HPDE6-E6E7 (cell line): ENCODE data around the gene ZNF780B.
A peak's percentile ranks its signal among the peaks of the same experiment; 100 is the strongest.
"Not testable (repeated sequence)": the region's sequence is repeated elsewhere in the genome, so short reads cannot be mapped to it uniquely, and the experiment has no call there.

Experiments used
- DNase-seq: peaks from one replicate; pipeline ENCODE4 v3.0.0; 2011; ENCODE audit warnings: missing footprints; ENCODE audit errors: extremely low spot score

Gene ZNF780B

GRCh38 chr19:40038047-40038446 is 18.0 kb downstream of the ZNF780B start:
- not testable (repeated sequence) for DNase-seq

DNA sequence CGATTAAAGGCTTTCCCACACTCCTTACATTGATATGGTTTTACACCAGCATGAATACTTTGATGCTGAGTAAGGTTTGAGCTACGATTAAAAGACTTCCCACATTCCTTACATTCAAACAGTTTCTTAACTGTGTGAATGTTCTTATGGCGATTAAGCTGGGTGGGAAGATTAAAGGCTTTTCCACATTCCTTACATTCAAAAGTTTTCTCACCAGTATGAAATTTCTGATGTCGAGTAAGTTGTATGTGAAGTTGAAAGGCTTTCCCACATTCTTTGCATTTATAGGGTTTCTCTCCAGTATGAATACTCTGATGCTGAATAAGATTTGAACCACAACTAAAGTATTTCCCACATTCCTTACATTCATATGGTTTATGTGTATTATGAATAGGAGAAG is 20.0 kb downstream of the ZNF780B start:
- no peak for DNase-seq

GRCh38 chr19:40033989-40034560 is 22.0 kb downstream of the ZNF780B start:
- DNase-seq: no peak

DNA sequence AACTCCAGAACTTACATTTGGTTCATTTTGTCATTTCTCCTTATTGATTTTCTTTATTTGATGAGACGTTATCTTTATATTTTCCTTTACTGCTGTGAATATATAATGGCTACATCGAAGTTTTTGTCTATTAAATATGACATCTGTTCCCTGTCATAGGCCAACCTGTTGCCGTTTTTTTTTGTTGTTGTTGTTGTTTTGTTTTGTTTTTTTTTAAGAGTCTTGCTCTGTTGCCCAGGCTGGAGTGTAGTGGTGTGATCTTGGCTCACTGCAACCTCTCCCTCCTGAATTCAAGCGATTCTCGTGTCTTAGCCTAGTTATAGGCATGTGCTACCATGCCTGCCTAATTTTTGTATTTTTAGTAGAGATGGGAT is 29.4 kb downstream of the ZNF780B start:
- DNase-seq: no peak

DNA sequence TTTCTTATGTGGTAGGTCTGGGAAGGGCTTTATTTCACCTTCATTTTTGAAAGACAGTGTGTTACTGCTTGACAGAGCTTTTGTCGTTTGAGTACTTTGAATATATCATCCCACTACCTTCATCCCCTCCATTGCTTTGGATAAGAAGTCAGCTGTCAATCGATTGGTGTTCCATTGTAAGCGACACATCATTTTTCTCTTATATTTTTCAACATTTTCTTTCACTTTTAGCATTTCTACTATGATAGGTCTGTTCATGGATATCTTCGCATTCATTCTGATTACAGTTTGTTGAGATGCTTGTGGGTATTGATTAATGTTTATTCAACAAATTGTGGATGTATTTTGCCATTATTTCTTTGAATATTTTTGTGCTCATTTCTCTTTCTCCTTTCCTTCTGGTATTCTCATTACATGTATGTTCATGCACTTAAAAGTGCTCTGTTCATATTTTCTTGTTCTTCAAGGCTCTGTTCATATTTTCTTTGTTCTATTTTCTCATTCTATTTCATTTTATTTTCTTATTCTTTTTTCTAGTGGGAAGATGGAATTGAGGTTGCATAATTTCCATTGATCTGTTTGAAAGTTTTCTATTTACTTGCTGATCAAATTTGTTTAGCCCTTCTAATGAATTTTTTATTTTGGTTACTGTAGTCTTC is 30.0 kb downstream of the ZNF780B start:
- DNase-seq: no peak

GRCh38 chr19:40023969-40024368 is 32.1 kb downstream of the ZNF780B start:
- DNase-seq: no peak

- DNase-seq: no peak
These were observed 42.0 kb downstream of the ZNF780B start for GRCh38 chr19:40013991-40014390.

GRCh38 chr19:40009674-40010073 is 46.4 kb downstream of the ZNF780B start:
- DNase-seq: no peak

DNA sequence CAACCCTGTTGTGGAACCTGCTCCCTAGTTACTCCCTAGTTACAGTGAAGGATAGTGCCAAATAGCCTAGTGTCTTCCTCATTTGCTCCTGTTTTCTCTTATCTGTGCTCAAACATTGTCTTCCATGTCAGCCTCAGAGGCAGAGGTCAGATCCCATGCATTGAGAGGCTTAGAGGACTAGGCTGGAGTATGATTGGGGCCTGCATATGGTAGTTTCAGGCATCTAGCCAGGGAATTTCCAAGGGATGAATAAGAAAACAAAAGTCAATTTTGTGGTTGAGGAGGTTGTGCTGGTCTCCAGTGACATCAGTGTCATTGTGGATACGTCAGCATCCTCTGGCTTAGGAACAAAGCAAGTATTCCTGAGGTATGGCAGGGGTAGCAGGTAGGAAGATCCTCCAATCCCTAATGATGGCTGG is 49.7 kb downstream of the ZNF780B start:
- DNase-seq: no peak

DNA sequence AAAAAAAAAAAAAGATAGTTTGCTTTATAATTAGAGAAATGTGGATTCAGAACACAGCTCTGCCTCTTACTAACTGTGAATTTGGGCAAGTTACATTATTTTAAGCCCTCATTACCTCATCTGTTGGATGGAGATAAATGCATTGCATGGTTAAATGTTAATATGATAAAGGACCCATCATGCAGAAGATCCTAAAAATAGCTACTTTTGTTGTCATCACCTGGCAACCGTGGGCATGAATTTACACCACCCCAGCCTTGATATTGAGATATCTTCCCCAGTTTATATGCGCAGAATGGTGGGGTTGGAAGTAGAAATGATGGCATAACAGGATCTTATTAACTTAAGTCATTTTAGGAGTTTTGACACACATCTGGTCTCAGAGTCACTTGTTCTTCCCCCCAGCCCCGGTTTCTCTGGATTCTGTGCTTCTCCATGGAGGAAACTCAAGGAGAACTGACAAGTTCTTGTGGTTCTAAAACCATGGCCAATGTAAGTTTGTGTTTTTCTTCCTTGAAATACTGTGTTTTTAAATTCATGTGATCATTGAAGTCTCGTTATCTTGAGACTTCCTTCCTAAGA is 50.2 kb downstream of the ZNF780B start:
- no peak for DNase-seq

GRCh38 chr19:39998501-39998900 is 57.5 kb downstream of the ZNF780B start:
- DNase-seq: no peak

GRCh38 chr19:39997638-39998216 is 58.3 kb downstream of the ZNF780B start:
- DNase-seq: no peak

DNA sequence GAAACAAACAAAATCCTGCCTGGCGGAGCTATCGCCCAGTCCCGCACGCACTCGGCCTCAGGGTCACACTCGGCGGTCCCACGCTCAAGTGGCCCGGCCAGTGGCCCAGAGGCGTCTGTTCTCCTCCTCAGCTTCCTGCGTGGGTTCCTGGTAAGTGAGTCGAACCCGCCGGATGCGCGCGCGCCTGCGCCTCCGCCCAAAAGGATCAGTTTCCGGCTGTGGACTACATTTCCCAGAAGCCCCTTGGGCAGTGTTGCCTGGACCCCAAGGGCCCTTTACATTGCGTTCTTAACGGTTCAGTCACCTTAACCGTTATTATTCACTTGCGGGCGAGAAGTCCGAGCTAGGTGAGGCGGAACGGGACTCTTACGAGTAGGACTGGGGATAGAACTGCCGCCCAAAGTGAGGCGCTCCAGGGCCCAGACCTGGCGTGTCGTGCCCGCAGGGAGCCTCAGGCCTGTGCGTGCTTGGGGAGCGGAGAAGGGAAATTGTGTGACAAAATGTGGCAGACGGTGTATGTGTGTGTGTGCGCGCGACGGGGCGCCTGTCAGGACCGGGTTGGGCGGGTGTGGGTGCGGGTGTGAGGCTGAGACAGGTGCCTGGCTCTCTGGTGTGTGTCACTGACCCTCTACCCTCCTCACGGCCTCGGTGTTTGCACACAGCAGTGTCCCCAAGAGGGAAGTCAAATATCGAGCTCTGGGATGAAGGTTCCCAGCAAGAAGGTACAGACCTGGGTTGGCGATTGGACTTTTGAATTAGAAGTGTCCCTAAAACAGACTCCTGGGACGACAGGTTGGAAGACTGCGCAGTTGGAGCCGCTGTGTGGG is 59.0 kb downstream of the ZNF780B start, which contains the start of gene ZNF546:
ZNF546 (plus strand) TSS at position 250 of the 827 bp plus-strand sequence. CDS start 1,267 bp downstream, outside the sequence.
- DNase-seq: peak; percentile 82

- DNase-seq: peak; percentile 41
These were observed 59.7 kb downstream of the ZNF780B start for GRCh38 chr19:39996218-39996810.

DNA sequence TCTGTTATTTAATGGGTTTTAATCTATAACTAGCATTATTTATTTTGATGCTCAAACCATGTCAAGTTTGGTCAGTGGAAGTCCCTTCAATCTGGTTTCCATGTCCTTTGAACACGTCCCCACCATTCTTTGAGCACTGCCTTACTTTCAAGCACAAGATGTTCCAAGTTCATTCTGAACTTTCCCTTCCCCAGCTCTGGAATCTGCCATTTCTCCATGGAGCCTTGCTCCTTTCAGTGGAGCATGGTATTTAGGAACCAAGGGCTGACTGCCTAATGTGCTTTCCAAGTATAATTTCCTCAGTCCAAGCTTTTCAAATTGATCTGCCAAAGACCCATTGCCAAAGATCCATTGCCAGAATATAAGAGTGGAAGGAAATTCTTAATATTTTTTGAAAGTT is 60.2 kb downstream of the ZNF780B start:
- DNase-seq: no peak

DNA sequence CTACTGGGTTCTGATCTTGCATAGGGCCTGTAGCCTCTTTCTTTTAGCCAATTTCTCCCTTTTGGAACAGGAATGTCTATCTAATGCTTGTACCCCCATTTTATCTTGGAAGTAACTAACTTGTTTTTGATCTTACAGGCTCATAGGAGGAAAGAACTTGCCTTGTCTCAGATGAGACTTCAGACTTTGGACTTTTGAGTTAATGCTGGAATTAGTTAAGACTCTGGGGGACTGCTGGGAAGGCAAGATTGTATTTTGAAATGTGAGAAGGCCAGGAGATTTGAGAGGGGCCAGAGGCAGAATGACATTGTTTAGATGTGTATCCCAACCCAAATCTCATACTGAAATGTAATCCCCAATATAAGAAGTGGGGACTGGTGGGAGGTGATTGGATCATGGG is 61.7 kb downstream of the ZNF780B start:
- no peak for DNase-seq

- no peak for DNase-seq
These were observed 62.4 kb downstream of the ZNF780B start for GRCh38 chr19:39993605-39994004.

GRCh38 chr19:39987596-39987995 is 68.4 kb downstream of the ZNF780B start:
- no peak for DNase-seq

- DNase-seq: no peak
These were observed 68.9 kb downstream of the ZNF780B start for GRCh38 chr19:39987167-39987566.

DNA sequence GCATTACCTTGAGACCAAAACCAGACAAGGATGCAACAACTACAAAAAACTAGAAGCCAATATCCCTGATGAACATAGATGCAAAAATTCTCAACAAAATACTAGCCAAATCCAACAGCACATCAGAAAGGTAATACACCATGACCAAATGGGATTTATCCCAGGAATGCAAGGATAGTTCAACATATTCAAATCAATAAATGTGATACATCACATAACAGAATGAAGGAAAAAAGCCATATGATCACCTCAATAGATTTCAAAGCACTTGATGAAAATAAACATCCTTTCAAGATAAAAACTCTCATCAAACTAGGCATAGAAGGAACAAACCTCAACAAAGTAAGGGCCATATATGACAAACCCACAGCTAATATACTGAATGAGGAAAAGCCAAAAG is 69.4 kb downstream of the ZNF780B start:
- no peak for DNase-seq

- DNase-seq: no peak
These were observed 72.2 kb downstream of the ZNF780B start for GRCh38 chr19:39983695-39984300.
